Endothelial cell of umbilical vein (primary cell): ENCODE results near the gene HTR6. TPM values are rescaled to one million over a fixed set of nuclear protein-coding genes. Genes with fewer than 3 reads are reported as not detected.

Experiments used
- BruUV-seq: library from RNA; stranded (reverse); fragments of 400-500 nt; replicated peaks from 2 replicates; lab custom pipeline; 2021; lab: Mats Ljungman, UMichigan
- CTCF ChIA-PET: fragments of 300-600, 350-600 bp; sonication (Branson Sonifier 250); formaldehyde crosslinking; loops from one replicate; lab custom pipeline; 2021; ENCODE audit warnings: antibody characterized with exemption, inconsistent platforms; lab: Charles Lee
- POLR2A ChIA-PET: fragments of 300-600, 350-600 bp; sonication (Branson Sonifier 250); formaldehyde crosslinking; loops from one replicate; lab custom pipeline; 2021; ENCODE audit warnings: antibody characterized with exemption, inconsistent platforms; lab: Charles Lee
- DNase-seq: peaks from one replicate; pipeline ENCODE4 v3.0.0-alpha.2; 2011; ENCODE audit warnings: low read depth, low spot score
- FAIRE-seq: peaks from 2 replicates; lab custom pipeline; 2011; peaks lifted over from hg19 to GRCh38; lab: Jason Lieb, UNC
- H2AFZ ChIP-seq: 2 replicates; pipeline ENCODE4 v1.6.0; 2012; ENCODE audit warnings: low read depth, low read length, control low read depth, inconsistent platforms
- H3K27ac ChIP-seq: 2 replicates; pipeline ENCODE4 v1.5.1; 2011; ENCODE audit warnings: low read depth, mild to moderate bottlenecking, control low read depth, low read length, moderate library complexity; ENCODE audit not compliant: insufficient read depth
- H3K27me3 ChIP-seq, 2 experiments: 2 replicates each; pipeline versions ENCODE4 v1.6.0 to v1.6.1; 2011; ENCODE audit warnings: low read length in 2 of 2, mixed read lengths in 1 of 2; ENCODE audit not compliant: control insufficient read depth in 2 of 2, insufficient read depth in 2 of 2
- H3K36me3 ChIP-seq, 2 experiments: 2 replicates in 1 of 2; 3 replicates in 1 of 2; pipeline ENCODE4 v1.5.1; 2011; ENCODE audit warnings: low read length in 2 of 2, mild to moderate bottlenecking in 1 of 2, moderate library complexity in 1 of 2; ENCODE audit not compliant: control insufficient read depth in 2 of 2, insufficient read depth in 2 of 2; ENCODE audit errors: extremely low read depth in 1 of 2
- H3K4me1 ChIP-seq: 3 replicates; pipeline ENCODE4 v1.5.1; 2011; ENCODE audit warnings: mild to moderate bottlenecking, low read length; ENCODE audit not compliant: control insufficient read depth, insufficient read depth; ENCODE audit errors: extremely low read depth
- H3K4me2 ChIP-seq: 2 replicates; pipeline ENCODE4 v1.6.1; 2011; ENCODE audit warnings: low read length, control low read depth, mixed read lengths; ENCODE audit not compliant: insufficient read depth
- H3K4me3 ChIP-seq, 3 experiments: fragments of 200-600 bp in 1 of 3; sonication (generic), shearing (Covaris generic) in 1 of 3; replicated peaks in 1 of 3; 2 replicates each; pipeline ENCODE4 v1.5.1; 2011 to 2016; ENCODE audit warnings: control low read depth in 3 of 3, low read length in 3 of 3, mild to moderate bottlenecking in 2 of 3, inconsistent platforms in 1 of 3, low read depth in 1 of 3, moderate library complexity in 1 of 3; ENCODE audit not compliant: insufficient read depth in 1 of 3
- H3K79me2 ChIP-seq: 2 replicates; pipeline ENCODE4 v1.6.0; 2012; ENCODE audit warnings: low read length, inconsistent platforms; ENCODE audit not compliant: control insufficient read depth, insufficient read depth
- H3K9ac ChIP-seq: replicated peaks from 2 replicates; pipeline ENCODE3; 2011; ENCODE audit warnings: low read length, control low read depth; ENCODE audit not compliant: insufficient read depth; ENCODE audit errors: extremely low read depth
- H3K9me1 ChIP-seq: replicated peaks from 3 replicates; pipeline ENCODE4 v1.6.0; 2011; ENCODE audit warnings: mild to moderate bottlenecking, low read length; ENCODE audit not compliant: control insufficient read depth, insufficient read depth; ENCODE audit errors: extremely low read depth
- H3K9me3 ChIP-seq: replicated peaks from 2 replicates; pipeline ENCODE4 v1.5.1; 2012; ENCODE audit warnings: low read length, inconsistent platforms; ENCODE audit not compliant: control insufficient read depth, insufficient read depth
- H4K20me1 ChIP-seq: replicated peaks from 2 replicates; pipeline ENCODE3; 2011; ENCODE audit warnings: mild to moderate bottlenecking, low read length; ENCODE audit not compliant: control insufficient read depth, insufficient read depth; ENCODE audit errors: extremely low read depth
- CTCF ChIP-seq, 2 donors: IDR thresholded peaks; 1 replicate in 1 of 2; 2 replicates in 1 of 2; pipeline ENCODE4 v1.5.1; 2011; ENCODE audit warnings: low read length in 2 of 2, mild to moderate bottlenecking in 2 of 2, moderate library complexity in 2 of 2, control low read depth in 1 of 2, inconsistent platforms in 1 of 2, low read depth in 1 of 2; ENCODE audit not compliant: insufficient read depth in 1 of 2; ENCODE audit errors: extremely low read depth in 1 of 2
- EZH2 ChIP-seq: IDR thresholded peaks from 2 replicates; pipeline ENCODE4 v1.6.1; 2012; ENCODE audit warnings: borderline replicate concordance, low read depth, mild to moderate bottlenecking, moderate library complexity, low read length, inconsistent platforms; ENCODE audit not compliant: severe bottlenecking
- FOS ChIP-seq: IDR thresholded peaks from 2 replicates; pipeline ENCODE4 v1.6.1; 2011; ENCODE audit warnings: mild to moderate bottlenecking, low read length, moderate library complexity, borderline replicate concordance; ENCODE audit not compliant: insufficient read depth
- GATA2 ChIP-seq: IDR thresholded peaks from 2 replicates; pipeline ENCODE4 v1.7.0; 2011; ENCODE audit warnings: low read depth, mild to moderate bottlenecking, moderate library complexity, mixed read lengths, low read length; ENCODE audit not compliant: insufficient read length, insufficient read depth
- JUN ChIP-seq: IDR thresholded peaks from 2 replicates; pipeline ENCODE4 v1.6.1; 2011; ENCODE audit warnings: borderline replicate concordance, low read depth; ENCODE audit not compliant: insufficient read length, insufficient read depth
- MYC ChIP-seq: IDR thresholded peaks from one replicate; pipeline ENCODE4 v1.6.1; 2011; ENCODE audit warnings: mild to moderate bottlenecking, low read depth, low read length
- POLR2A ChIP-seq: IDR thresholded peaks from 2 replicates; pipeline ENCODE4 v1.6.1; 2012; ENCODE audit warnings: low read depth, mild to moderate bottlenecking, control low read depth, low read length
- POLR2AphosphoS5 ChIP-seq: IDR thresholded peaks from 2 replicates; pipeline ENCODE4 v1.6.1; 2012; ENCODE audit warnings: low read depth, mild to moderate bottlenecking, control low read depth, low read length, moderate library complexity; ENCODE audit not compliant: insufficient read depth
- dilution Hi-C: fragments of 300-500 bp; cut with MboI; formaldehyde crosslinking; loops from one replicate; pipeline ENCODE4 v1.15.0; 2019; ENCODE audit warnings: low sequenced_read_pairs; ENCODE audit not compliant: extremely low pct_ligation_motif_present
- intact Hi-C: fragments of 100-400 bp; cut with micrococcal nuclease; formaldehyde crosslinking; loops from one replicate; pipeline ENCODE4 v1.10.0; 2022
- polyA plus RNA-seq, 4 experiments: library from polyadenylated mRNA; depleted of rRNA in 3 of 4; stranded (reverse) in 3 of 4; unstranded in 1 of 4; fragments of >200 nt; gene quantifications; 2 replicates each; pipeline versions ENCODE4 v1.2.1 to v1.2.3, GENCODE V29; 2011 to 2012; ENCODE audit warnings: missing spikeins in 1 of 4
- total RNA-seq: library from RNA; stranded (reverse); gene quantifications from 2 replicates; pipeline ENCODE4 v1.2.3, GENCODE V29; 2021
- TF ChIP-seq, protein P1 (sequence below): IDR thresholded peaks from 2 replicates; pipeline ENCODE4 v1.6.1; 2011; ENCODE audit not compliant: insufficient read depth, insufficient read length

Gene HTR6
- total and polyA plus RNA-seq, 2 donors (not counting 3 experiments of a cell fraction or from before 2014, with no cell fraction given) = not detected

GRCh38 chr1:19720174-19720573 is 55.5 kb downstream of the HTR6 start:
- no peak for DNase-seq
- intact Hi-C loops (no loop called here), dilution Hi-C loops (no loop called here)
- no TSS peak for BruUV-seq
- Histone ChIP-seq H3K9ac (no peak overlapping the region), H3K4me1 (no peaks in the 10 kb centered on the region), H4K20me1 (no peaks in the 10 kb centered on the region), H3K79me2 (no peaks in the 10 kb centered on the region), H3K4me2 (no peak overlapping the region), H3K27me3 (no peaks in the 10 kb centered on the region), H3K4me3 (no peak overlapping the region), H3K9me1 (no peaks in the 10 kb centered on the region), H3K36me3 (no peaks in the 10 kb centered on the region), H3K27ac (no peak overlapping the region), H3K9me3 (no peaks in the 10 kb centered on the region), H2AFZ (no peak overlapping the region)
- ChIA-PET POLR2A (no interaction called here), CTCF (no interaction called here)
- TF ChIP-seq JUN = no peak
- no peak for FAIRE-seq

DNA sequence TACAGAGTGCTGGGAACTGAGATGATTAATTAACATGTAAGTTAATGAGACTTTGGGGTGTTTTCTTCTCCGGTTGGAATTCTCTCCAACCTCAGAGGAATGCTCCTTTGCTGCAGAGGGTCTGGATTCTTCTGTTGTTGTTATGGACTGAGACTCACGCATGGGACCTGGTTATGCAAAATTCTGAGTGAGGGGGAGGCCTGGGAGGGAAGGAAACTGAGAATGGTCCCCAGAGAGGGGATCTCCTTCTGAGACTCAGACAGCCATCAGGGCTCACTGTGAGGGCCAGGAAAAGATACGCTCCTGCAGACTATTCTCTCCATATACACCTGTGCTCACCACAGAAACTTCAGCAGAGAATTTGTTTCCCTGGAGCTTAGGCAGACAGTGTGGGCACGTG is 56.3 kb downstream of the HTR6 start:
- FAIRE-seq (no peak), DNase-seq (no peak)
- no peaks in the 10 kb centered on the region for H3K36me3 ChIP-seq
- POLR2A ChIA-PET = no interaction called here
- H3K27me3 ChIP-seq = no peaks in the 10 kb centered on the region
- no peak overlapping the region for H2AFZ ChIP-seq
- H3K4me2 ChIP-seq = no peak overlapping the region
- CTCF ChIA-PET = no interaction called here
- H3K27ac ChIP-seq = no peak overlapping the region
- intact Hi-C loops = no loop called here
- no TSS peak for BruUV-seq
- no peak overlapping the region for H3K9ac ChIP-seq
- H3K9me1 ChIP-seq = no peaks in the 10 kb centered on the region
- H3K4me1 ChIP-seq = no peaks in the 10 kb centered on the region
- no peaks in the 10 kb centered on the region for H4K20me1 ChIP-seq
- no peak overlapping the region for H3K4me3 ChIP-seq
- no peaks in the 10 kb centered on the region for H3K79me2 ChIP-seq
- H3K9me3 ChIP-seq = no peaks in the 10 kb centered on the region
- dilution Hi-C loops = no loop called here
- no peak for TF ChIP-seq CTCF (IDR thresholded peaks at IDR 0.05; ENCODE audit: extremely low read depth in 1 of 2, insufficient read depth in 1 of 2, low read depth in 1 of 2, low read length in 2 of 2)
- no peak for TF ChIP-seq JUN
- no peak for TF ChIP-seq MYC
- no peak for TF ChIP-seq EZH2
- no peak for TF ChIP-seq GATA2
- TF ChIP-seq POLR2A = no peak
- TF ChIP-seq POLR2AphosphoS5 = no peak
- TF ChIP-seq FOS = no peak
- TF ChIP-seq, protein P1, sequence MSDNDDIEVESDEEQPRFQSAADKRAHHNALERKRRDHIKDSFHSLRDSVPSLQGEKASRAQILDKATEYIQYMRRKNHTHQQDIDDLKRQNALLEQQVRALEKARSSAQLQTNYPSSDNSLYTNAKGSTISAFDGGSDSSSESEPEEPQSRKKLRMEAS = no peak
